C4-2B (cell line): ENCODE results near the gene SCUBE3.

Experiments
- ZFX ChIP-seq: fragments of 450-650 bp; IDR thresholded peaks from 2 replicates; pipeline ENCODE4 v1.6.1; 2017
- TF ChIP-seq, protein P1 (sequence below): fragments of 450-650 bp; conservative IDR thresholded peaks from 2 replicates; pipeline ENCODE4 v1.5.1; 2017; ENCODE audit warnings: mild to moderate bottlenecking

GRCh38 chr6:35186571-35186970, 27.2 kb upstream of the SCUBE3 start:
- TF ChIP-seq, protein P1, sequence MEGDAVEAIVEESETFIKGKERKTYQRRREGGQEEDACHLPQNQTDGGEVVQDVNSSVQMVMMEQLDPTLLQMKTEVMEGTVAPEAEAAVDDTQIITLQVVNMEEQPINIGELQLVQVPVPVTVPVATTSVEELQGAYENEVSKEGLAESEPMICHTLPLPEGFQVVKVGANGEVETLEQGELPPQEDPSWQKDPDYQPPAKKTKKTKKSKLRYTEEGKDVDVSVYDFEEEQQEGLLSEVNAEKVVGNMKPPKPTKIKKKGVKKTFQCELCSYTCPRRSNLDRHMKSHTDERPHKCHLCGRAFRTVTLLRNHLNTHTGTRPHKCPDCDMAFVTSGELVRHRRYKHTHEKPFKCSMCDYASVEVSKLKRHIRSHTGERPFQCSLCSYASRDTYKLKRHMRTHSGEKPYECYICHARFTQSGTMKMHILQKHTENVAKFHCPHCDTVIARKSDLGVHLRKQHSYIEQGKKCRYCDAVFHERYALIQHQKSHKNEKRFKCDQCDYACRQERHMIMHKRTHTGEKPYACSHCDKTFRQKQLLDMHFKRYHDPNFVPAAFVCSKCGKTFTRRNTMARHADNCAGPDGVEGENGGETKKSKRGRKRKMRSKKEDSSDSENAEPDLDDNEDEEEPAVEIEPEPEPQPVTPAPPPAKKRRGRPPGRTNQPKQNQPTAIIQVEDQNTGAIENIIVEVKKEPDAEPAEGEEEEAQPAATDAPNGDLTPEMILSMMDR: no peak
- no peak for TF ChIP-seq ZFX
